ENCODE results near the gene PARD3B. TPM values are rescaled to one million over a fixed set of nuclear protein-coding genes. Genes with fewer than 3 reads are reported as not detected.

Gene PARD3B
- total RNA-seq, 1 donor from 2014 or later = 1.6 TPM

DNA sequence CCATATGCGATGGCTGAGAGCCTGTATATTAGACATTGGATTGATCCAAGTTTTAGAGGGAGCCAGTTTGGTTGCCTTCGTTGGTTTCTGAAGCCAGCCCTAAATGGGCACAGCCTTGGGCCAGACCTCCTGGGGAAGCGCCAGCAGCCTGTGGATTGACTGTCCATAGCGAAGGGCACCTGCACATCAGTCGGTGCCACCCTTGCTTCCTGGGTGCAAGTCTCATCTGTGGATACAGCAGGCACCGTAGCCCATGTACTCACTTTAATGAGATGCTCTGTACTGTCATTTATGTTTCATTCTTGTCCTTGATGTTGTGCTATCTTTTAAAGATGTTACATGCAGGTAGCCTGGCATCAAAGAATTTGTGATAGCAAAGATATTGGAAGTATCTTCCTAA lies 600.6 kb downstream of the PARD3B start:
- FAIRE-seq = no peak
- no peaks in the 10 kb centered on the region for H3K27me3 ChIP-seq (ENCODE audit: control insufficient read depth, insufficient read depth, low read length)
- no peaks in the 10 kb centered on the region for H3K36me3 ChIP-seq (ENCODE audit: control insufficient read depth, insufficient read depth, low read length)
- no peak overlapping the region for H3K4me3 ChIP-seq (ENCODE audit: low read depth, low read length)
- DNase-seq (ENCODE audit: low read depth) = no peak
- TF ChIP-seq, protein P1, sequence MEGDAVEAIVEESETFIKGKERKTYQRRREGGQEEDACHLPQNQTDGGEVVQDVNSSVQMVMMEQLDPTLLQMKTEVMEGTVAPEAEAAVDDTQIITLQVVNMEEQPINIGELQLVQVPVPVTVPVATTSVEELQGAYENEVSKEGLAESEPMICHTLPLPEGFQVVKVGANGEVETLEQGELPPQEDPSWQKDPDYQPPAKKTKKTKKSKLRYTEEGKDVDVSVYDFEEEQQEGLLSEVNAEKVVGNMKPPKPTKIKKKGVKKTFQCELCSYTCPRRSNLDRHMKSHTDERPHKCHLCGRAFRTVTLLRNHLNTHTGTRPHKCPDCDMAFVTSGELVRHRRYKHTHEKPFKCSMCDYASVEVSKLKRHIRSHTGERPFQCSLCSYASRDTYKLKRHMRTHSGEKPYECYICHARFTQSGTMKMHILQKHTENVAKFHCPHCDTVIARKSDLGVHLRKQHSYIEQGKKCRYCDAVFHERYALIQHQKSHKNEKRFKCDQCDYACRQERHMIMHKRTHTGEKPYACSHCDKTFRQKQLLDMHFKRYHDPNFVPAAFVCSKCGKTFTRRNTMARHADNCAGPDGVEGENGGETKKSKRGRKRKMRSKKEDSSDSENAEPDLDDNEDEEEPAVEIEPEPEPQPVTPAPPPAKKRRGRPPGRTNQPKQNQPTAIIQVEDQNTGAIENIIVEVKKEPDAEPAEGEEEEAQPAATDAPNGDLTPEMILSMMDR (IDR thresholded peaks at IDR 0.05; ENCODE audit: insufficient read depth, low read length, severe bottlenecking) = no peak

DNA sequence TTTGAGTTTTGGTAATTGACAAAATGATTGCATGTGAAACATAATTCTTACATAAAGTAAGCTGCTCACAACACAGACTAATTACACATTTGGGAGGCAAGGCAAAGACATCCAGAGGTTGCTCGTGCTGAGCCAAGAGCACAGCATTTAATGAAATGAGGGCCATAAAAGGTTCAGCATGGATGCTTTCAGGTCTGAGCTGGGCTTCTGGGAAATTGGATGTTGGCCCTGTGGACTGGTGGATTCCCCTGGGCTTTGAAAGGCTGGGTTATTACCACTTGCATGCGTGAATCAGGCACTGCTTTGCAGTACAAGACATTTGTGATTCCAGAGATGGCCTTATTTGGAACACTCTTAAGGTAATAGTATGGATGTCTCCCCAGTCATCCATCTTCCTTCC lies 603.5 kb downstream of the PARD3B start:
- DNase-seq (ENCODE audit: low read depth) = no peak
- Histone ChIP-seq H3K27me3 (ENCODE audit: control insufficient read depth, insufficient read depth, low read length) (no peaks in the 10 kb centered on the region), H3K36me3 (ENCODE audit: control insufficient read depth, insufficient read depth, low read length) (no peaks in the 10 kb centered on the region), H3K4me3 (ENCODE audit: low read depth, low read length) (no peak overlapping the region)
- FAIRE-seq = no peak
- TF ChIP-seq, protein P1 (IDR thresholded peaks at IDR 0.05; ENCODE audit: insufficient read depth, low read length, severe bottlenecking) = no peak

DNA sequence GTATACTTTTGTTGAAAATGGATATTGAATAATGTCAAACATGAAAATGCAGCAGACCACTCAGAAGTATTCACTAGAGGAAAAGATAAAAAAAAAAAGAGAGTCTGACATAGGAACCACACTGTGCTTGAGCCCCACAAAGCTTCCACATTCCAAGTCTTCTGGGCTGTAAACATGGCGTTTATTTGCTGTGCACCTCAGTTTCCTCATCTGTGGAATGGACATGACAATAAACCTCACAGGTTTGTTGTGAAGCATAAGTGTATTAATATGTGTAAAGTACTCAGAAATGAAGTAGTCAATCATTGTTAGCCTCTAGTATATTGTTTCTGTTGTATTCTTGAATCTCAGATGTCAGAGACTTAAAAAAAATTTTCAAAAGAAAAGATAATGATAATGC lies 611.2 kb downstream of the PARD3B start:
- Histone ChIP-seq H3K27me3 (ENCODE audit: control insufficient read depth, insufficient read depth, low read length) (no peaks in the 10 kb centered on the region), H3K36me3 (ENCODE audit: control insufficient read depth, insufficient read depth, low read length) (no peaks in the 10 kb centered on the region), H3K4me3 (ENCODE audit: low read depth, low read length) (no peak overlapping the region)
- FAIRE-seq (no peak), DNase-seq (ENCODE audit: low read depth) (no peak)
- TF ChIP-seq, protein P1 (IDR thresholded peaks at IDR 0.05; ENCODE audit: insufficient read depth, low read length, severe bottlenecking) = no peak

DNA sequence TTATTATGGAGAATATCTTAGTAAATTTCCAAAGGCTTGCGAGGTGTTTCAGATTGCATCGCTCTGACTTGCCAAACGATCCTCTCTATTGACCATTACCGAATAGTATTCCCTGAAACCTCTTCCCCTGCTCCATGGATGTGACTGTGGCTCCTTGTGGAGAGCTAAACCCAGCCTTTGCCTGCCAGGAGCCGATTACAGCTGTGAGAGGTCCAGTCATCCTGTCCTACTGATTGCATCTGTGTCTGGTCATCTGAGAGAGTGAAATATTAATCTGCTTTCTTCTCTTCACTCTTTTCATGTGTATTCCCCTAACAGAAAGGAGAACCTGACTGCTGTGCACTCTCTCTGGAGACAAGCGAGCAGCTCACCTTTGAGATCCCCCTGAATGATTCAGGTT lies 613.1 kb downstream of the PARD3B start:
- Histone ChIP-seq H3K27me3 (ENCODE audit: control insufficient read depth, insufficient read depth, low read length) (no peaks in the 10 kb centered on the region), H3K4me3 (ENCODE audit: low read depth, low read length) (no peak overlapping the region), H3K36me3 (ENCODE audit: control insufficient read depth, insufficient read depth, low read length) (no peaks in the 10 kb centered on the region)
- TF ChIP-seq, protein P1 (IDR thresholded peaks at IDR 0.05; ENCODE audit: insufficient read depth, low read length, severe bottlenecking) = no peak
- no peak for FAIRE-seq
- DNase-seq (ENCODE audit: low read depth) = no peak

DNA sequence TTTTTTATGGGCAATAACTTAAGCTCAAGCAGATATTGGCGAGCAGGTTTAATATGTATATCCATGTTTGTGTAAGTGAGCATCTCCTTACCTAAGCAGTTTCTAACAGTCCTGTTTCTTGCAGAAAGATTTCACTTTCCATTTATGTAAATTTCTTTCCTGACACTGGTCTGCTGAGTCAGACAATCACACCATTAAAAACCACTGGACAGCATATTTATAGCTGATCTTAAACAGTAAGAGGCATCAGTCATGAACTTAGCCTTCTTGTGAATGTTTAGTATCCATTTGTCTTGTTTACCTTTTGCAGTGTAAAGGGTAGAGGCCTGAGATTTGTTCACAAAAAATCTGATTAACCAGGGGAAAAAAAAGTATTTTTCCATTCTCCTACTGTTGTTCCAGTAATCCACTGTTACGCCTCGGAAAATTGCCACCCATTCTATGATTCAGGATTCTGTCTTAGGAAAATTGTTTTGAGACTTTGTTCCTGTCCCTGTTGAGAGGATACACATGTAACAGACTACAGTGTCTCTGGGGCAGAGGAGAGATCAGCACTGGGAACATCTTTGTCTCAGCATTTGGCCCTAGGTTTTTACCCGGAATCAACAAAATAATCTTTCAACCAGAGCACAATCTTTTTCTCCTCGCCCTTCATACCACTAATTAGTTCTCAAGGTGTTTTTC lies 616.0 kb downstream of the PARD3B start:
- H3K4me3 ChIP-seq (ENCODE audit: low read depth, low read length) = no peak overlapping the region
- no peak for FAIRE-seq
- TF ChIP-seq, protein P1 (IDR thresholded peaks at IDR 0.05; ENCODE audit: insufficient read depth, low read length, severe bottlenecking) = no peak

DNA sequence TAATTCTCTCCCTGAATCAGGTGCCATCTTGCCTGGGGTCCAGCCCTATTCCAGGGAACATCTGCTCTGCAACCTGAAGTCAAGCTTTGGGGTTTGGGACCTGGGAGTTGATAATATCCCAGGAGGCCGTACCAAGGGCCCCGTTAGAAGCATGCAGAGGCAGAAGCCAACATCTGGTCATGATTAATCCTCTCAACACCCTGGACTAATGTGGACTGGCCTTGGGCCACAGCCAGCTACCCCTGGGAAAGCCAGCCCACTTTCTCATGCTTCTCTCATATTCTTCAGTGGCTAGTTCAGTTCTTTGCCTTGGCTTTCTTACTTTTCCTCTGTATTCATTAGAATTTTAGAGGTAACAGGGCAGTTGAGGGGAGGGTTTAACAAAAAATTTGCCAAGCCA lies 621.5 kb downstream of the PARD3B start:
- DNase-seq (ENCODE audit: low read depth) (no peak), FAIRE-seq (no peak)
- Histone ChIP-seq H3K27me3 (ENCODE audit: control insufficient read depth, insufficient read depth, low read length) (no peaks in the 10 kb centered on the region), H3K4me3 (ENCODE audit: low read depth, low read length) (no peak overlapping the region), H3K36me3 (ENCODE audit: control insufficient read depth, insufficient read depth, low read length) (no peaks in the 10 kb centered on the region)
- TF ChIP-seq, protein P1 (IDR thresholded peaks at IDR 0.05; ENCODE audit: insufficient read depth, low read length, severe bottlenecking) = no peak

More for the DNA sequence above, 616.0 kb downstream of the PARD3B start:
- Histone ChIP-seq H3K27me3 (ENCODE audit: control insufficient read depth, insufficient read depth, low read length) (no peaks in the 10 kb centered on the region), H3K36me3 (ENCODE audit: control insufficient read depth, insufficient read depth, low read length) (no peaks in the 10 kb centered on the region)
- DNase-seq (ENCODE audit: low read depth) = no peak

Data from bronchial epithelial cell (primary cell).